ENCODE measurements around the gene MED7. TPM values are rescaled to one million over a fixed set of nuclear protein-coding genes. Genes with fewer than 3 reads are reported as not detected.
A peak's percentile ranks its signal among the peaks of the same experiment; 100 is the strongest.

Gene MED7
- total RNA-seq, 1 donor from 2014 or later, result 11.2 TPM

DNA sequence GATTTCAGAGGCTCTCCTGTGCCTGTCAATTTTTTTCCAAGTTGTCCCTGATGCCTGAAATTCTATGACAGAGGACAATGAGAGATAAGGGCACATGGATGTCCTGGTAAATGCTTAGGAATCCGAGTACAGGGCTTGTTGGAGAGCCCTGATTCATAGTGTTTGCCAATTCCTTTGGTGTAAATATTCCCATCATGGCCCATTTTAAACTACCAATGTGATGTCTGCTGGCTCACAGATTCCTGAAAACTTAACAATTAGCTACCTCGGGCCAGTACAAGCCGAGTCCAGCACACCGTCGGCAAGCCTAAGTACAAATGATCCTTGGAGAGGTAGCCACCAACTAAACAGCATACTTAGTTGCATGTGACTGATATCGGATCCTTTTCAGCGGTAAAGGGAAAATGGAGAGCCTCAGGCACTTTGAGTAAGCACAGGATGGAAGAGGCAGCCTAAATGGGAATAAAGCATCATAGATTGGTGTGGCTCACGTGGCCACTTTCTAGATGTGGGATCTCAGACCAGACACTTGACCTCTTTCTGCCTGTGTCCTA, 41.5 kb upstream of the MED7 start:
- TF ChIP-seq, protein P1, sequence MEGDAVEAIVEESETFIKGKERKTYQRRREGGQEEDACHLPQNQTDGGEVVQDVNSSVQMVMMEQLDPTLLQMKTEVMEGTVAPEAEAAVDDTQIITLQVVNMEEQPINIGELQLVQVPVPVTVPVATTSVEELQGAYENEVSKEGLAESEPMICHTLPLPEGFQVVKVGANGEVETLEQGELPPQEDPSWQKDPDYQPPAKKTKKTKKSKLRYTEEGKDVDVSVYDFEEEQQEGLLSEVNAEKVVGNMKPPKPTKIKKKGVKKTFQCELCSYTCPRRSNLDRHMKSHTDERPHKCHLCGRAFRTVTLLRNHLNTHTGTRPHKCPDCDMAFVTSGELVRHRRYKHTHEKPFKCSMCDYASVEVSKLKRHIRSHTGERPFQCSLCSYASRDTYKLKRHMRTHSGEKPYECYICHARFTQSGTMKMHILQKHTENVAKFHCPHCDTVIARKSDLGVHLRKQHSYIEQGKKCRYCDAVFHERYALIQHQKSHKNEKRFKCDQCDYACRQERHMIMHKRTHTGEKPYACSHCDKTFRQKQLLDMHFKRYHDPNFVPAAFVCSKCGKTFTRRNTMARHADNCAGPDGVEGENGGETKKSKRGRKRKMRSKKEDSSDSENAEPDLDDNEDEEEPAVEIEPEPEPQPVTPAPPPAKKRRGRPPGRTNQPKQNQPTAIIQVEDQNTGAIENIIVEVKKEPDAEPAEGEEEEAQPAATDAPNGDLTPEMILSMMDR (IDR thresholded peaks at IDR 0.05), result no peak
- peak overlapping the region; percentile 35 for H3K4me3 ChIP-seq
- no peaks in the 10 kb centered on the region for H3K36me3 ChIP-seq
- H3K9me3 ChIP-seq, result no peaks in the 10 kb centered on the region
- H3K27ac ChIP-seq, result no peak overlapping the region
- intact Hi-C loops (cut with DNase I), result no loop called here
- no peaks in the 10 kb centered on the region for H3K27me3 ChIP-seq (ENCODE audit: low read depth)
- ATAC-seq, result no peak
- H3K4me1 ChIP-seq, result no peaks in the 10 kb centered on the region
- no peak for DNase-seq

DNA sequence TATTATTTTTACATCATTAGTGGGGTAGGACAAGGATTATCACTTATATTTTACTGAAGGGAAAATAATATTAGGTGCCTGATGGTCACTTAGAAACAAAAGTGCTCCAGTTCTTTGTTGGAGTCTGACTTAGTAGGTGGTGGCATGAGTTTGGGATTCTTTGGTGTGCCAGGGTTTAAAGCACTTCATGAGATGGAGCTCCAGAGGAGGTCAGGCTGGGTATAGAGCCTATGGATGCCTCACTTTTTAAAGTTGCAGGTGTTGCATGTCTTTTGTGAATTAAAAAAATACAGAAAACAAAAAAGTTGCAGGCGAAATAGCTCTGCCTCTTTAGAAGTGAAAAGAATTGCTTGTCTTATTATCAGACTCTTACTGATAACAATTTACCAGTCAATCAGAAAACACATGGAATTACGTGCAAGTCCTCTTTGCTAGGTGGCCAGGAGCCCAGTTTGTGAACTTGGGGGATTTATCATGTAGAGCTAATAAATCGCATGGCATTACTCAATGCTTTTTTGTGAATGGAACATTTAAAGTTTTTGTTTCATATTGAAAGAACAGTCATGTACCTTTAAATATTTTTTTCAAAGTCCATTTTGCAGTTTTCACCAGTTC, 39.6 kb upstream of the MED7 start:
- H3K4me1 ChIP-seq, result no peaks in the 10 kb centered on the region
- H3K27ac ChIP-seq, result no peak overlapping the region
- H3K27me3 ChIP-seq (ENCODE audit: low read depth), result no peaks in the 10 kb centered on the region
- intact Hi-C loops (cut with DNase I), result no loop called here
- no peaks in the 10 kb centered on the region for H3K36me3 ChIP-seq
- no peak for ATAC-seq
- no peak for DNase-seq
- peak overlapping the region; percentile 35 for H3K4me3 ChIP-seq
- H3K9me3 ChIP-seq, result no peaks in the 10 kb centered on the region
- TF ChIP-seq, protein P1 (IDR thresholded peaks at IDR 0.05), result no peak

DNA sequence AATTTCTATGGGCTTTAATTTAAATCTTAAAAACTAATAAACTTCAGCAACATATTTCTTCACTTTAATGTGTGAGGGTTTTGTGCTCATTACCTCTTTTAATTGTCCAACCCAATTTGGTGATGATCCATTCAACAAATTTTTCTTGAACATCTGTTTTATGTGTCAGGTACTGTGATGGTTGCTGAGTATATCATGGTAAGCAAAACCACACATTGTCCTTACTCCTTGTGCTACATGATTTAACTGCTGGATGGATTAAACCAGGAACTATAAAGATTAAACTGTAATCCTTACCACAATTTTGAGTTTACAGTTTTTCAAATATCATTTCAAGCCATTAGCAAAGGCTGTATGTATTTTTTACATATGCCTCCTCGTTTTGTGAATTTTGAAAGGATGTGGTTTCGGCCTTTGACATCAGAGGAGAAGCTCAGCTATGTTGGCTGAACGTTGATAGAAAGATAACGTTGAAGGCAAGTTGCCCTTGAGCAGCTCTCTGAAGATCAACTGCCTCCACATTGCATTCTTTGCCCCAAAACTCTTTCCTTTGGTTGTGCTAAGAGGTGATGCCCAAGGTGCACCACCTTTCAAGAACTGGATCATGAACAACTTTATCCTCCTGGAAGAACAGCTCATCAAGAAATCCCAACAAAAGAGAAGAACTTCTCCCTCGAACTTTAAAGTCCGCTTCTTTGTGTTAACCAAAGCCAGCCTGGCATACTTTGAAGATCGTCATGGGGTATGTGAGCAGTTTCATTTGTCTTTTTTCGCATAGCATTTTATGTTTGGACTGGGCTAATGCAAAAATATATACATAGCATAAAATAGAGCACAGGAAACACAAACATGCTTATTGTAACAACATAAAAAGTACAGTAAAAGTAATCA, 38.0 kb upstream of the MED7 start, which contains the start of gene ITK:
Gene ITK, plus strand, starts transcription at position 467 of the 891 bp plus-strand sequence. Its CDS starts 138 bp downstream, at position 605.
- TF ChIP-seq, protein P1 (IDR thresholded peaks at IDR 0.05), result no peak
- Histone ChIP-seq H3K4me1 (no peaks in the 10 kb centered on the region), H3K36me3 (no peaks in the 10 kb centered on the region), H3K4me3 (peak within 1 kb of the TSS; percentile 35), H3K27ac (no peak within 1 kb of the TSS), H3K9me3 (no peaks in the 10 kb centered on the region), H3K27me3 (ENCODE audit: low read depth) (no peaks in the 10 kb centered on the region)
- ATAC-seq (peak in 1 of 2 donors; percentile 62), DNase-seq (no peak)
- intact Hi-C loops (cut with DNase I), result no loop called here

DNA sequence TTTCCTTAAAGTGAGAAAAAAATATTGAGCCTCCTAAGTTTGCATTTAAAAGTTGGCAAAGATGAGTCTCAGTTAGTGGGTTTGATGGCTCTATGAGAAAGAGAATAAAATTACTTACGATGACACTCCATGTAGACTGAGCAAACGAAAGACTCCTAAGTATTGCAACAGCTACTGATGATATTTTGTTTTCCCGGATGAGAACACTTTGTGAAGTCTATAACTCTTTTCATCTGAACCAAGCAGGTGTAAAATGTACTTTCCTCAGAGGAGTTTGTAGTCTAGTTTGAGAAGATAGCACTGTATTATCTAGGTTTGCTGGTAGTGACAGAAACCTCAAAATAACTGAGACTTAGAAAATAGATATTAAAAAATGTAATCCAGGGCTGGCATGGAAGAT, 36.3 kb upstream of the MED7 start:
- intact Hi-C loops (cut with DNase I), result no loop called here
- TF ChIP-seq, protein P1 (IDR thresholded peaks at IDR 0.05), result no peak
- DNase-seq (no peak), ATAC-seq (no peak)
- Histone ChIP-seq H3K27ac (no peak overlapping the region), H3K27me3 (ENCODE audit: low read depth) (no peaks in the 10 kb centered on the region), H3K36me3 (no peaks in the 10 kb centered on the region), H3K9me3 (no peaks in the 10 kb centered on the region), H3K4me3 (no peak overlapping the region), H3K4me1 (no peaks in the 10 kb centered on the region)

DNA sequence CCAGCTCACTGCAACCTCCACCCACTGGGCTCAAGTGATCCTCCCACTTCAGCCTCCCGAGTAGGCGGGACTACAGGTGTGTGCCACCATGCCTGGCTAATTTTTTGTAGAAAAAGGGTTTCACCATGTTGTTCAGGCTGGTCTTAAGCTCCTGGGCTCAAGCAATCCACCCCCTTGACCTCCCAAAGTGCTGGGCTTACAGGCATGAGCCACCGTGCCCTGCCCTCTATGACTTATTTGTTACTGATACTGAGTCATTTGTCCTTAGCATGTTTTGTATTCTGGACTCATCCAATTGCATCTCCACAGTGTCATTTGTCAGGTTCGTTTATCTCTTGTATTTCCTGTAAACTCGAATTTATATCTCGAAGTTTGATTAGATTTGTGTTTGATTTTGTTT, 35.3 kb upstream of the MED7 start:
- TF ChIP-seq, protein P1 (IDR thresholded peaks at IDR 0.05), result no peak
- Histone ChIP-seq H3K36me3 (no peaks in the 10 kb centered on the region), H3K4me3 (no peak overlapping the region), H3K9me3 (no peaks in the 10 kb centered on the region), H3K27me3 (ENCODE audit: low read depth) (no peaks in the 10 kb centered on the region), H3K27ac (no peak overlapping the region), H3K4me1 (no peaks in the 10 kb centered on the region)
- intact Hi-C loops (cut with DNase I), result no loop called here
- DNase-seq (no peak), ATAC-seq (no peak)
